Sigmoid colon (tissue), 7 donors: ENCODE measurements around the gene ZNF345. TPM values are rescaled to one million over a fixed set of nuclear protein-coding genes. Genes with fewer than 3 reads are reported as not detected.
A peak's percentile ranks its signal among the peaks of the same experiment; 100 is the strongest.

Experiments used
- DNase-seq: peaks from one replicate; pipeline ENCODE4 v3.0.0-alpha.2; 2019
- H3K27ac ChIP-seq, 4 donors: fragments of 200-600 bp; sonication (generic); one replicate each; pipeline ENCODE4 v1.5.1; 2016 to 2019; ENCODE audit warnings: mild to moderate bottlenecking in 1 of 4
- H3K27me3 ChIP-seq, 3 donors: fragments of 200-600 bp; sonication (generic); one replicate each; pipeline ENCODE4 v1.5.1; 2019; ENCODE audit warnings: mild to moderate bottlenecking in 1 of 3
- H3K36me3 ChIP-seq, 4 donors: fragments of 200-600 bp; sonication (generic); one replicate each; pipeline ENCODE4 v1.5.1; 2016 to 2019
- H3K4me1 ChIP-seq, 4 donors: fragments of 200-600 bp; sonication (generic); one replicate each; pipeline ENCODE4 v1.5.1; 2017 to 2019
- H3K4me3 ChIP-seq, 4 donors: fragments of 200-600 bp; sonication (generic); one replicate each; pipeline ENCODE4 v1.5.1; 2017 to 2019; ENCODE audit warnings: mild to moderate bottlenecking in 2 of 4, moderate library complexity in 1 of 4
- H3K9me3 ChIP-seq, 4 donors: fragments of 200-600 bp in 3 of 4; sonication (generic) in 3 of 4; one replicate each; pipeline versions ENCODE4 v1.5.1 to v1.6.1; 2013 to 2019
- EP300 ChIP-seq, 4 donors: sonication (generic); formaldehyde crosslinking; IDR thresholded peaks; one replicate each; pipeline ENCODE4 v1.6.1; 2017; ENCODE audit warnings: antibody characterized with exemption in 4 of 4
- POLR2A ChIP-seq, 2 donors: fragments of 450-650 bp; IDR thresholded peaks; one replicate each; pipeline ENCODE4 v1.6.1; 2016; ENCODE audit warnings: antibody characterized with exemption in 2 of 2, mild to moderate bottlenecking in 2 of 2, moderate library complexity in 2 of 2
- POLR2AphosphoS5 ChIP-seq, 4 donors: sonication (generic); formaldehyde crosslinking; IDR thresholded peaks; one replicate each; pipeline ENCODE4 v1.6.1; 2017; ENCODE audit warnings: antibody characterized with exemption in 4 of 4
- WGBS, 2 donors: extraction: QIAGEN DNeasy Blood & Tissue Kit; methylation state at CpG; one replicate each; pipeline ENCODE4 v1.1.7; 2013; 5-methylcytosine and 5-hydroxymethylcytosine counted together
- intact Hi-C: fragments of 100-400 bp; cut with DNase I; formaldehyde crosslinking; loops from one replicate; pipeline ENCODE4 v1.15.1; 2023
- polyA plus RNA-seq, 3 donors: library from polyadenylated mRNA; stranded (reverse); fragments of 200-250 nt; gene quantifications; one replicate each; pipeline ENCODE4 v1.2.3, GENCODE V29; 2013
- total RNA-seq, 4 donors: library from RNA; depleted of rRNA; stranded (reverse); fragments of >200 nt; gene quantifications; one replicate each; pipeline ENCODE4 v1.1.0, GENCODE V29; 2016
- TF ChIP-seq, protein P1 (sequence below), 4 experiments: fragments of 450-650 bp in 3 of 4; fragments of 200-600 bp in 1 of 4; IDR thresholded peaks; one replicate each; pipeline ENCODE4 v1.5.1; 2016 to 2019; ENCODE audit warnings: antibody characterized with exemption in 4 of 4, mild to moderate bottlenecking in 3 of 4, moderate library complexity in 2 of 4
- donor health status: healthy with polysubstance abuse.
- donor health status: Bipolar disorder and iron deficiency.
- donor health status: healthy.

ZNF345 gene
- total and polyA plus RNA-seq, 7 donors, result 0.69 to 13.0 (median 4.6) TPM

DNA sequence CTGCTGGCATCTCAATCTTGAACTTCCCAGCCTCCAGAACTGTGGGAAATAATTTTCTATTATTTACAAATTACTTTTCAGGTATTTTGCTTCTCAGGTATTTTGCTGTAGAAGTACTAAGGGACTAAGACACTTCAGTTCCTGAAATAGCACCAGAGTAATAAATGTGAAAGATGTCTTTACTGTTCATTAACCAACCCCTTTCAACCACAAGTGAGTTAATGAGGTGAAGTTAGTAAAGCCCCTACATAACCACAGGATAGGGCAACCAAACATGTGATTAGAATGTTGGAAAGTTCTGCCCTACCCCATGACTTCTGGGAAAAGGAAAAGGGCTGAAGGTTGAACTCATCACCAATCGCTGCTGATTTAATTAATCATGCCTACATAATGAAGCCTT is 2.7 kb upstream of the ZNF345 start:
- intact Hi-C loops, result no loop called here
- no peak for TF ChIP-seq EP300 (IDR thresholded peaks at IDR 0.05)
- no peak for TF ChIP-seq POLR2AphosphoS5 (IDR thresholded peaks at IDR 0.05)
- TF ChIP-seq, protein P1, sequence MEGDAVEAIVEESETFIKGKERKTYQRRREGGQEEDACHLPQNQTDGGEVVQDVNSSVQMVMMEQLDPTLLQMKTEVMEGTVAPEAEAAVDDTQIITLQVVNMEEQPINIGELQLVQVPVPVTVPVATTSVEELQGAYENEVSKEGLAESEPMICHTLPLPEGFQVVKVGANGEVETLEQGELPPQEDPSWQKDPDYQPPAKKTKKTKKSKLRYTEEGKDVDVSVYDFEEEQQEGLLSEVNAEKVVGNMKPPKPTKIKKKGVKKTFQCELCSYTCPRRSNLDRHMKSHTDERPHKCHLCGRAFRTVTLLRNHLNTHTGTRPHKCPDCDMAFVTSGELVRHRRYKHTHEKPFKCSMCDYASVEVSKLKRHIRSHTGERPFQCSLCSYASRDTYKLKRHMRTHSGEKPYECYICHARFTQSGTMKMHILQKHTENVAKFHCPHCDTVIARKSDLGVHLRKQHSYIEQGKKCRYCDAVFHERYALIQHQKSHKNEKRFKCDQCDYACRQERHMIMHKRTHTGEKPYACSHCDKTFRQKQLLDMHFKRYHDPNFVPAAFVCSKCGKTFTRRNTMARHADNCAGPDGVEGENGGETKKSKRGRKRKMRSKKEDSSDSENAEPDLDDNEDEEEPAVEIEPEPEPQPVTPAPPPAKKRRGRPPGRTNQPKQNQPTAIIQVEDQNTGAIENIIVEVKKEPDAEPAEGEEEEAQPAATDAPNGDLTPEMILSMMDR (IDR thresholded peaks at IDR 0.05), result no peak
- TF ChIP-seq POLR2A (IDR thresholded peaks at IDR 0.05), result no peak
- 84 to 92% methylated on average over 1 of the region's 1 CpG for WGBS, 2 donors
- H3K9me3 ChIP-seq, result peaks cover 0 to 2% (median 0%) of the 10 kb centered on the region in 4 donors
- peaks cover 0 to 15% (median 0%) of the 10 kb centered on the region in 4 donors for H3K36me3 ChIP-seq
- no peak overlapping the region for H3K4me3 ChIP-seq
- no peaks in the 10 kb centered on the region for H3K27me3 ChIP-seq
- no peak for DNase-seq
- peaks cover 0 to 22% (median 17%) of the 10 kb centered on the region in 4 donors for H3K4me1 ChIP-seq
- H3K27ac ChIP-seq, result no peak overlapping the region

DNA sequence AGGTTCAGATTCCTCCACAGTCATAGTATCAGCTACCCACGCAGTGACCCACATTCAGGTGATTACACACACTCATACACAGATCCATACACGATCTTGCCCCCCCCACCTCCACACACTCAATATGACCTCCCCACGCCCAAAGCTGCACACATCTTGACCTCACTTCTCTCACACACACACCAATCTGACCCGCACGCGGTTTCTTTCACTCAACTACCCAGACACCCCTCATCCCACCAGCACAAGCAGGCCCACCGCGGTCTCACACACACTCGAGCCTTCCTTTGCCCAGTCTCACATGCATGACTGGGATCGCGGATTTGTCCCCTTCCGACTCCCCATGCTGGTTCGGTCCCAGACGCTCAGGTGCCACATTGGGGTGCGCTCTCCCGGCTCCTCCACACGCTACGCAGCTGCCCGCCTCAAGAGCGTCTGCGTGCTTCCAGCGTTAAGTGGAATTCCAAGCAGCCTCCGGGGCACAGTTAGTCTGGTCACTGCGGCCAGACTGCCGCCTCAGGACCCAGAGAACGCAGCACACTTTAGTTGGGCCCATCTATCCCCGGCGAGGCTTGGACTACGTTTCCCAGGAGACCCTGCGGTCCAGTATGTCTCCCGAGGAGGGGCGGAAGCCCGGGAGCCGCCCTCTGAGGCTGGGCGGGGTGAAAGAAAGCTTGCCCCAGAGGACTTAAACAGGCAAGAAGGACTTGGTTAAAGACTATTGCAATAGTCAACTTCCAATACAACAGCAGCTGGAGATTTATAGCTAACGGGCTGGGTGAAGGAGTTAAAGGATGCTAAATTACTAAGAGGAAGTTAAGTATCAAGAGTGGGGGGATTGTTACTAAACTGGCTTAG is 746 bp upstream of the ZNF345 start:
- DNase-seq, result peak; percentile 95
- peak; percentile 9 to 31 for TF ChIP-seq POLR2A (IDR thresholded peaks at IDR 0.05)
- peak; percentile 58 to 75 (median 66) for TF ChIP-seq POLR2AphosphoS5 (IDR thresholded peaks at IDR 0.05)
- TF ChIP-seq, protein P1 (IDR thresholded peaks at IDR 0.05), result no peak
- no peak for TF ChIP-seq EP300 (IDR thresholded peaks at IDR 0.05)

DNA sequence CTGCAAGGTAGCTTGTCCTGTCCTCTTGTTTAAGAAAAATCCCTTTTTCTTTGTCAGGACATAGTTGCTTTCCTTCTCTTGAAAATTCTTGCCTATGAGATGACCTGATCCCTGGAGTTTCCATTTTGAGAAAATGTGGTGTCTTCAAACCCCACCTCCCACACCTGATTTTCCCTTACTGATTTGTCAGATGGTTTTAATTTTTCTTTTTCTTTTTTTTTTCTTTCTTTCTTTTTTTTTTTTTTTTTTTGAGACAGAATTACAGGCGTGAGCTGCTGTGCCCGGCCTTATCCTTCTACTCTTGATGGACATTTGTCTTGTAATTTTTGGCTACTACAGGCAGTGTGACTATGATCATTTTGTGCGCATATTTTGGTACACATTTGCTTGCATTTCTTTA is 1.2 kb downstream of the ZNF345 start:
- Histone ChIP-seq H3K27me3 (no peaks in the 10 kb centered on the region), H3K27ac (no peak overlapping the region), H3K36me3 (peaks cover 0 to 36% (median 16%) of the 10 kb centered on the region in 4 donors), H3K4me1 (peaks cover 0 to 22% (median 17%) of the 10 kb centered on the region in 4 donors), H3K9me3 (peaks cover 0 to 4% (median 2%) of the 10 kb centered on the region in 4 donors), H3K4me3 (peak overlapping the region in 2 of 4 donors; percentile 73 to 77)
- TF ChIP-seq EP300 (IDR thresholded peaks at IDR 0.05) (no peak), POLR2A (IDR thresholded peaks at IDR 0.05) (no peak), POLR2AphosphoS5 (IDR thresholded peaks at IDR 0.05) (no peak)
- TF ChIP-seq, protein P1 (IDR thresholded peaks at IDR 0.05), result no peak
- intact Hi-C loops, result loop anchor here (2.0 kb wide), 2 partner anchors 65 to 79 kb away; partner anchors contain the start of genes ZNF568, ZNF829 and ZNF850
- DNase-seq, result no peak
- WGBS, 2 donors, result 95 to 99% methylated on average over 3 of the region's 3 CpGs

More for the DNA sequence above, 746 bp upstream of the ZNF345 start:
- peaks cover 0 to 22% (median 17%) of the 10 kb centered on the region in 4 donors for H3K4me1 ChIP-seq
- H3K36me3 ChIP-seq, result peaks cover 0 to 21% (median 5%) of the 10 kb centered on the region in 4 donors
- intact Hi-C loops, result loop anchor here (1.0 to 2.0 kb wide), 4 partner anchors 12 to 163 kb away; partner anchors contain the start of genes ZNF567, ZNF568, ZNF790 and ZNF829
- H3K27me3 ChIP-seq, result no peaks in the 10 kb centered on the region
- H3K27ac ChIP-seq, result peak overlapping the region; percentile 88 to 92 (median 90)
- peaks cover 0 to 3% (median 0%) of the 10 kb centered on the region in 4 donors for H3K9me3 ChIP-seq
- WGBS, 2 donors, result 0 to 1% methylated on average over 36 of the region's 36 CpGs
- peak overlapping the region; percentile 58 to 77 (median 70) for H3K4me3 ChIP-seq

DNA sequence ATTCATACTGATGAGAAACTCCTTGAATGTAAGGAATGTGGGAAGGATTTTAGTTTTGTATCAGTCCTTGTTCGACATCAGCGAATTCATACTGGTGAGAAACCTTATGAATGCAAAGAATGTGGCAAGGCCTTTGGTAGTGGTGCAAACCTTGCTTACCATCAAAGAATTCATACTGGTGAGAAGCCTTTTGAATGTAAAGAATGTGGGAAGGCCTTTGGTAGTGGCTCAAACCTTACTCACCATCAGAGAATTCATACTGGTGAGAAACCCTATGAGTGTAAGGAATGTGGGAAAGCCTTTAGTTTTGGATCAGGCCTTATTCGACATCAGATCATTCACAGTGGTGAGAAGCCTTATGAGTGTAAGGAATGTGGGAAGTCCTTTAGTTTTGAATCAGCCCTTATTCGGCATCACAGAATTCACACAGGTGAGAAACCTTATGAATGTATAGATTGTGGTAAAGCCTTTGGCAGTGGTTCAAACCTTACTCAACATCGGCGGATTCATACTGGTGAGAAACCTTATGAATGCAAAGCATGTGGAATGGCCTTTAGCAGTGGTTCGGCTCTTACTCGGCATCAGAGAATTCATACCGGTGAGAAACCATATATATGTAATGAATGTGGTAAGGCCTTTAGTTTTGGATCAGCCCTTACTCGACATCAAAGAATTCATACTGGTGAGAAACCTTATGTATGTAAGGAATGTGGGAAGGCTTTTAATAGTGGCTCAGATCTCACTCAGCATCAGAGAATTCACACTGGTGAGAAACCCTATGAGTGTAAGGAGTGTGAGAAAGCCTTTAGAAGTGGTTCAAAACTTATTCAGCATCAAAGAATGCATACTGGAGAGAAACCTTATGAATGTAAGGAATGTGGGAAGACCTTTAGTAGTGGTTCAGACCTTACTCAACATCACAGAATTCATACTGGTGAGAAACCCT is 26.6 kb downstream of the ZNF345 start:
- Histone ChIP-seq H3K9me3 (peaks cover 47 to 93% (median 75%) of the 10 kb centered on the region in 4 donors), H3K27ac (no peak overlapping the region), H3K36me3 (peaks cover 14 to 85% (median 62%) of the 10 kb centered on the region in 4 donors), H3K4me1 (no peaks in the 10 kb centered on the region), H3K4me3 (no peak overlapping the region), H3K27me3 (no peaks in the 10 kb centered on the region)
- intact Hi-C loops, result no loop called here
- no peak for TF ChIP-seq POLR2A (IDR thresholded peaks at IDR 0.05)
- TF ChIP-seq, protein P1 (IDR thresholded peaks at IDR 0.05), result no peak
- TF ChIP-seq POLR2AphosphoS5 (IDR thresholded peaks at IDR 0.05), result no peak
- TF ChIP-seq EP300 (IDR thresholded peaks at IDR 0.05), result no peak
- 97 to 98% methylated on average over 10 of the region's 10 CpGs for WGBS, 2 donors
- no peak for DNase-seq
